Upper lobe of left lung (tissue), 6 donors: ENCODE results near the gene VGLL1. TPM values are rescaled to one million over a fixed set of nuclear protein-coding genes. Genes with fewer than 3 reads are reported as not detected.
A peak's percentile ranks its signal among the peaks of the same experiment; 100 is the strongest.

Experiments
- ATAC-seq, 2 donors: fragments of 200-7000 bp; cut with Tn5 transposase; one replicate each; pipeline ENCODE4 v1.9.1; 2022; ENCODE audit warnings: mild to moderate bottlenecking in 2 of 2, moderate library complexity in 2 of 2; ENCODE audit not compliant: low FRiP score in 2 of 2
- DNase-seq, 2 donors: peaks; one replicate each; pipeline ENCODE4 v3.0.0-alpha.2; 2019 to 2020
- H3K27ac ChIP-seq, 4 donors: fragments of 200-600 bp; sonication (generic); one replicate each; pipeline ENCODE4 v1.5.1; 2016 to 2019
- H3K27me3 ChIP-seq, 4 donors: fragments of 200-600 bp; sonication (generic); one replicate each; pipeline ENCODE4 v1.5.1; 2017 to 2019
- H3K36me3 ChIP-seq, 4 donors: fragments of 200-600 bp; sonication (generic); one replicate each; pipeline ENCODE4 v1.5.1; 2016 to 2019
- H3K4me1 ChIP-seq, 4 donors: fragments of 200-600 bp; sonication (generic); one replicate each; pipeline ENCODE4 v1.5.1; 2018 to 2019
- H3K4me3 ChIP-seq, 4 donors: fragments of 200-600 bp; sonication (generic); one replicate each; pipeline ENCODE4 v1.5.1; 2017 to 2019; ENCODE audit warnings: mild to moderate bottlenecking in 2 of 4, moderate library complexity in 1 of 4
- H3K9me3 ChIP-seq, 4 donors: fragments of 200-600 bp; sonication (generic); one replicate each; pipeline ENCODE4 v1.5.1; 2018 to 2019
- CTCF ChIP-seq, 6 experiments: fragments of 450-650 bp in 4 of 6; fragments of 200-600 bp in 2 of 6; sonication (generic) in 2 of 6; IDR thresholded peaks; one replicate each; pipeline ENCODE4 v1.5.1; 2016 to 2019; ENCODE audit warnings: antibody characterized with exemption in 6 of 6
- EP300 ChIP-seq, 4 donors: sonication (generic); formaldehyde crosslinking; IDR thresholded peaks; one replicate each; pipeline ENCODE4 v1.5.1; 2017; ENCODE audit warnings: antibody characterized with exemption in 4 of 4, control low read depth in 2 of 4
- POLR2A ChIP-seq, 4 donors: fragments of 450-650 bp; IDR thresholded peaks; one replicate each; pipeline ENCODE4 v1.5.1; 2016 to 2017; ENCODE audit warnings: antibody characterized with exemption in 4 of 4, mild to moderate bottlenecking in 2 of 4
- POLR2AphosphoS5 ChIP-seq, 2 donors: sonication (generic); formaldehyde crosslinking; IDR thresholded peaks; one replicate each; pipeline ENCODE4 v1.5.1; 2017; ENCODE audit warnings: antibody characterized with exemption in 2 of 2
- WGBS, 2 donors: methylation state at CpG; one replicate each; pipeline ENCODE4 v1.1.5; 2017 to 2018; 5-methylcytosine and 5-hydroxymethylcytosine counted together
- total RNA-seq, 6 donors: library from RNA; depleted of rRNA in 4 of 6; stranded (reverse); fragments of >200 nt in 4 of 6; gene quantifications; one replicate each; pipeline versions ENCODE4 v1.1.0 to v1.2.1, GENCODE V29; 2016 to 2021
- donor health status: DM: no; HTN: no; CAD: no; lungs with moderate emphysema.
- donor health status: DM: no; HTN: yes; CAD: no; lungs with severe emphysema.

VGLL1 gene
- total RNA-seq, 6 donors from 2014 or later = 1.1 to 8.5 (median 1.9) TPM; not detected in 2

- H3K27ac ChIP-seq = no peak overlapping the region
- WGBS, 2 donors = 2% methylated on average over 6 of the region's 6 CpGs; no CpG with 5 or more reads in 1 of the 2 donors
- no peak overlapping the region for H3K4me3 ChIP-seq
- peak in 1 of 2 donors; percentile 32 for DNase-seq
- no peaks in the 10 kb centered on the region for H3K4me1 ChIP-seq
- H3K27me3 ChIP-seq = no peaks in the 10 kb centered on the region
- peak in 5 of 6 experiments; percentile 33 to 51 (median 40) for TF ChIP-seq CTCF (IDR thresholded peaks at IDR 0.05)
- no peak for TF ChIP-seq POLR2AphosphoS5 (IDR thresholded peaks at IDR 0.05)
- no peak for TF ChIP-seq EP300 (IDR thresholded peaks at IDR 0.05)
- H3K36me3 ChIP-seq = no peaks in the 10 kb centered on the region
- ATAC-seq = peak in 1 of 2 donors; percentile 80
- H3K9me3 ChIP-seq = no peaks in the 10 kb centered on the region
Measured at GRCh38 chrX:136577552-136577951, 45.5 kb downstream of the VGLL1 start.

GRCh38 chrX:136580316-136580715 is 48.3 kb downstream of the VGLL1 start:
- DNase-seq (no peak), ATAC-seq (no peak)
- no peaks in the 10 kb centered on the region for H3K4me1 ChIP-seq
- no peaks in the 10 kb centered on the region for H3K36me3 ChIP-seq
- H3K27ac ChIP-seq = no peak overlapping the region
- TF ChIP-seq CTCF (IDR thresholded peaks at IDR 0.05) (no peak), EP300 (IDR thresholded peaks at IDR 0.05) (no peak), POLR2A (IDR thresholded peaks at IDR 0.05) (no peak), POLR2AphosphoS5 (IDR thresholded peaks at IDR 0.05) (no peak)
- no peaks in the 10 kb centered on the region for H3K9me3 ChIP-seq
- no peaks in the 10 kb centered on the region for H3K27me3 ChIP-seq
- H3K4me3 ChIP-seq = no peak overlapping the region

GRCh38 chrX:136582624-136583023 is 50.6 kb downstream of the VGLL1 start:
- TF ChIP-seq POLR2A (IDR thresholded peaks at IDR 0.05) (no peak), EP300 (IDR thresholded peaks at IDR 0.05) (no peak), POLR2AphosphoS5 (IDR thresholded peaks at IDR 0.05) (no peak), CTCF (IDR thresholded peaks at IDR 0.05) (no peak)
- Histone ChIP-seq H3K27ac (no peak overlapping the region), H3K4me1 (no peaks in the 10 kb centered on the region), H3K27me3 (no peaks in the 10 kb centered on the region), H3K4me3 (no peak overlapping the region), H3K9me3 (no peaks in the 10 kb centered on the region), H3K36me3 (no peaks in the 10 kb centered on the region)
- WGBS, 2 donors = 58 to 87% methylated on average over 3 of the region's 3 CpGs
- ATAC-seq (no peak), DNase-seq (no peak)

- Histone ChIP-seq H3K27ac (no peak overlapping the region), H3K4me3 (no peak overlapping the region)
- 61 to 93% methylated on average over 4 of the region's 4 CpGs for WGBS, 2 donors
Measured at GRCh38 chrX:136584545-136584944, 52.5 kb downstream of the VGLL1 start.

More at GRCh38 chrX:136584545-136584944, 52.5 kb downstream of the VGLL1 start:
- Histone ChIP-seq H3K9me3 (no peaks in the 10 kb centered on the region), H3K4me1 (no peaks in the 10 kb centered on the region), H3K27me3 (no peaks in the 10 kb centered on the region), H3K36me3 (no peaks in the 10 kb centered on the region)
- TF ChIP-seq POLR2A (IDR thresholded peaks at IDR 0.05) = no peak
- TF ChIP-seq CTCF (IDR thresholded peaks at IDR 0.05) = no peak
- no peak for TF ChIP-seq POLR2AphosphoS5 (IDR thresholded peaks at IDR 0.05)
- TF ChIP-seq EP300 (IDR thresholded peaks at IDR 0.05) = no peak
- no peak for ATAC-seq
- DNase-seq = no peak
